ENCODE data around the gene SYNE2.
"Not testable (repeated sequence)": the region's sequence is repeated elsewhere in the genome, so short reads cannot be mapped to it uniquely, and the experiment has no call there.

The SYNE2 gene

DNA sequence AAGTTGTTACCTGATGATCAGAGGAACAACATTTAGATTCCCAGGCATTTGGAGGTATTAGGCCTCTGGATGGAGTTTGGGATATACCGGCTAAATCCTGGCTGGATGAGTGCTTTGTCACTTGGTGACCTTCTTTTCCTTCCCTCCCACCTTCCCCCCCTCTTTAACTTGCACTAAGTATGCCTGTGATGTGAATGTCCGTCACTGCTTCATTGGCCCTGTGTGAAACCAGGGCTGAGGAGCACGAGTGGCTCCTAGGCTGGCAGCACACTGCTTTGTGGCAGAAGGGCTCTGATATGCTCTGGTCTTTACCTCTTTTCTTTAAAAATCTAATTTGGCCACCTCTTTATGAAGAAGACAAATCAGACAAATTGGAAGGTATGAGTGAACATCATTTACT, 345.7 kb downstream of the SYNE2 start:
- no peak for DNase-seq

- no peak for DNase-seq
Measured at GRCh38 chr14:64200170-64200569, 347.4 kb downstream of the SYNE2 start.

- no peak for DNase-seq
Measured at GRCh38 chr14:64201296-64201695, 348.5 kb downstream of the SYNE2 start.

DNA sequence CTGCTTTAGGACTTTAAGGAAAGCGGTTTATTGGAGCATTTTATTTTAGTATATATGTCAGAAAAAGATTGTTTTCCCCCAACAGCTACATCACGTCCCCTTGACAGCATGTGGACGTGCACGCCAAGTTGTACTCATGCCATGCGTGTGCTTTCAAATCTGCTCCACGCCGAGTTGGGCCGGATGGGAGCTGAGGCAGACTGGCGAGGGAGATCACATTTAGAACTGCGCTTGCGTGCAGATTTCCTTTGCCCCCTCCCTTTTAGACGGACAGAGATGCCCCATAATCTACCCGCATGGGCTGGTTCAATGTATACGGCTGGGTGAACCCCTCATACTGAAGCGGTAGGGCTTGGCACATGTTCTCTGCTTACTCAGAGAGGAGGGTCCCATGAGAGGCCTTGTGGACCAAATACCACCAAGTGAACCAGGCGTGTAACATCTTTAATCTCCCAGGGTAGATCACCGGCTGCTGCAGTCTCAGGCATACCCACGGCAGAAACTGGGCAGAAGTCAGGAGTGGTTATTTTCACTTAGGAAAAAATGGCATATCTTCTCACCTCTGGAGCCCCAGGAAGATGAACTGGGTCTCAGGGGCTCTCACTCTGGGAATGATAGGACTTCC, 349.2 kb downstream of the SYNE2 start:
- DNase-seq, result no peak

- no peak for DNase-seq
Measured at GRCh38 chr14:64202716-64203115, 349.9 kb downstream of the SYNE2 start.

DNA sequence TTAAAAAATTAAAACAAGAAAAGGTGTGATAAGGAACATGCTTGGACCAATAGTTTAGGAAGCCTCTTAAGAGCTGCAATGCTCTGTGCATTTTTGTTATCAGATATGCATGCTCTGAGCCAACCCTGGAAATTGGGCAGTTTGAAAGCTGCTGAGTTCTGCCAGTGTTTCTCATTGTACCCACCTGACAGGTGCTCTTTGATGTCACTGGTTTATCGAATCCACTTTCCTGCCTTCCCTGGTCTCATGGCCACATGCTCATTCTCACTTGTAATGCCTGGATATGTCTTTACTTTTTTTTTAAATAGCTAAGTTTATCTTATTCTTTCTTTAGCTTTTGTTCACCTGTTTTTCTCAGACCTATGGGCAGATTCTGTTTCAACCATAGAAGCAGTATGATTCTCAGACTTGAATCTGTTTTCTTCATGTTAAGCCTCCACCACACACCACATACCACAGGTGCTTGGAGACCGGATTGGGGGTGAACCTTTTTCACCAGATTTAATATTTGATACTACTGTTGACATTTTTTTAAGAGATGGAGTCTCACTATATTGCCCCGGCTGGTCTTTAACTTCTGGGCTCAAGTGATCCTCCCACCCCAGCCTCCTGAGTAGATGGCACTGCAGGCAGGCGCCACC, 350.7 kb downstream of the SYNE2 start:
- no peak for DNase-seq

GRCh38 chr14:64208261-64208660, 355.5 kb downstream of the SYNE2 start:
- no peak for DNase-seq

DNA sequence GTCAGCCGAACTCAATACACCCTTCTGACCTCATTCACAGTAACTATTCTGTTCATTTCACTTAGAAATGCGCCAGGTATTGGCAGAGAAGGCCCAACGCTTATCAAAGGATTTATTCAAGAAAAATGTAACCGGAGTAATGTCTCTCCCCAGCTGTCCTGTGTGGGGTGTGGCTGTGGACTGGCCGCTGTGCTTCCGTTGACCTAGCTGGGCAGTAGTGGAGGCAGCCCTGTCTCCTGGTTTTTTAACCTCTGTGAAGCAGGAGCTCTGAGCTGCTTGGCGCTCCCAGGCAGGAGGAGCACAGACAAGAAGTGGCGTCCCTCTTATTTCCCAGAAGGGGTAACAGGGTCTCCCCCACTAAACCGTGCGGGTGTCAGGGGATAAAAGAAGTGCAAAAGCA, 356.2 kb downstream of the SYNE2 start:
- DNase-seq, result no peak

- DNase-seq, result no peak
Measured at GRCh38 chr14:64209444-64210131, 356.8 kb downstream of the SYNE2 start.

- DNase-seq, result no peak
Measured at GRCh38 chr14:64210216-64210615, 357.4 kb downstream of the SYNE2 start.

- not testable (repeated sequence) for DNase-seq
Measured at GRCh38 chr14:64210912-64211311, 358.1 kb downstream of the SYNE2 start.

- DNase-seq, result no peak
Measured at GRCh38 chr14:64212666-64213065, 359.9 kb downstream of the SYNE2 start.

DNA sequence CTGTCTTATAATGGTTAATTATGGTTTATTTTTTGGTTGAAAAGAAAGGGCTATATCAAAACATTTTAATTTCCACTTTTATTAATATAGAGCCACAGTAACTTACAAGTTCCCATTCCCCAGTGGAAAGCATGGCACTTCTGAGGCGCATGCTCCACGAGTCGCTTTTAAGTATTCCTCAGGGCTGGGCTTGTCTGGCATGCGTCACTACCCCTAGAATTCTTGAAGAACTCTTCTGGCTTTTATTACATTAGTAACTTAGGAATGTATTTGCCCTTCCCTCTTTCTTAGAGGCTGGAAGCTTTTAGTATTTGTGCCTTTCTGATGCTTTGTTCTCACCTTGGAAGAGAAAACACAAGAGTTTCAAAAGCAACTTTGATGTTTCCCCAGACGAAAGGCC, 360.3 kb downstream of the SYNE2 start:
- DNase-seq, result no peak

- no peak for DNase-seq
Measured at GRCh38 chr14:64213853-64214570, 361.2 kb downstream of the SYNE2 start.

- no peak for DNase-seq
Measured at GRCh38 chr14:64215274-64215673, 362.5 kb downstream of the SYNE2 start.

GRCh38 chr14:64215978-64216377, 363.2 kb downstream of the SYNE2 start:
- DNase-seq, result no peak

DNA sequence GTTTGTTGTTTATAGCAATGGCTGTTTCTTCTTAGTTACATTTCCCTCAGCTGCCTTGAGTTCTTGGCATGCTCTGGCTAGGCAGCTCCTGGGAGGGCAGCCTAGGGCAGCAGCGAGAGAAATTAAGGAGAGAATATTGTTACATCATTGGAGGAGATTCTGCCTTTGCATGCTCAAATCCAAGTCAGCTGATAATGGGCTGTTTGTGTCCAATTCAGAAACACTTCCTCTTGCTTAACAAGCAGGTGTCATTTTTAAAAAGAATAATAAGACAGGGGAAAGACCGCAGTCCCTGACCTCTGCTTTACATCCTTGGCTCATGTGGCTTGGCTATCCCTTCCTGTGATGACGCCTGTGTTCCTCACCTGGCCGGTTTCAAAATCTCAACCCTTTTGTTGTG, 364.5 kb downstream of the SYNE2 start:
- no peak for DNase-seq

GRCh38 chr14:64217834-64218233, 365.0 kb downstream of the SYNE2 start:
- no peak for DNase-seq

- DNase-seq, result no peak
Measured at GRCh38 chr14:64218344-64219240, 365.8 kb downstream of the SYNE2 start.

DNA sequence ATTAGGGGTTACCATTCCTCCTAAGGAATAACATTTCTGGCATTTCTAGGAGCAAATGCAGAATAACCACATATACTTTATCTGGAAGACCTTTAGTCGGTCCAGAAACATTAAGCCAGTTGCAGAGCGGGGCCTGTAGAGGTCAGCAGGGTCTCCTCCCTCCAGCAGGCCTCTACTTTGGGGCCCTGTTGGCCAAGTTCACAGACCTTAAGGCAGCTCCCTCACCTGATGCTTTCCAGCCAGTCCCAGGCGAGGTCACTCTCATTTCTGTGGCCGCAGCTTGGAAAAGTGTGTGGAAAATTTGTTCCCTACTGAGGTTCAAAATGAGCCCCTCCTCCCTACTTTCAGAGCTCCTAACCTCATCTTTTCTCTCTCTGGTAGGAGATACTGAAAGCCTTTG, 367.3 kb downstream of the SYNE2 start:
- DNase-seq, result no peak

DNA sequence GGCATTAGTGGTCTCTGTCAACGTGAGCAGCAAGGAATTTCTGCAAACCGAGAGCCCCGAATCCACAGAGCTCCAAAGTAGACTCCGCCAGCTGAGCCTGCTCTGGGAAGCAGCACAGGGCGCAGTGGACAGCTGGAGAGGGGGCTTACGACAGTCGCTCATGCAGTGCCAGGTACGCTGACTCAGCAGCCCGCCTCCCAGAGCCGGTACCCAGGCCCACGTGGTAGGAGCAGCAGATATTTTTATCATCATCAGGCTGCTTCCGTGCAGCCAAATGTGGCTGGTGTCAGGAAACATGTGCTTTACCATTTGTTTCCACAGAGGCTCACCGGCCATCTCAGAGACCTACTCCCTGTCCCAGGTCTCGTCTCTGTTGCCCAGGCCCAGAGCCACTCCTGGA, 367.7 kb downstream of the SYNE2 start:
- DNase-seq, result no peak

DNA sequence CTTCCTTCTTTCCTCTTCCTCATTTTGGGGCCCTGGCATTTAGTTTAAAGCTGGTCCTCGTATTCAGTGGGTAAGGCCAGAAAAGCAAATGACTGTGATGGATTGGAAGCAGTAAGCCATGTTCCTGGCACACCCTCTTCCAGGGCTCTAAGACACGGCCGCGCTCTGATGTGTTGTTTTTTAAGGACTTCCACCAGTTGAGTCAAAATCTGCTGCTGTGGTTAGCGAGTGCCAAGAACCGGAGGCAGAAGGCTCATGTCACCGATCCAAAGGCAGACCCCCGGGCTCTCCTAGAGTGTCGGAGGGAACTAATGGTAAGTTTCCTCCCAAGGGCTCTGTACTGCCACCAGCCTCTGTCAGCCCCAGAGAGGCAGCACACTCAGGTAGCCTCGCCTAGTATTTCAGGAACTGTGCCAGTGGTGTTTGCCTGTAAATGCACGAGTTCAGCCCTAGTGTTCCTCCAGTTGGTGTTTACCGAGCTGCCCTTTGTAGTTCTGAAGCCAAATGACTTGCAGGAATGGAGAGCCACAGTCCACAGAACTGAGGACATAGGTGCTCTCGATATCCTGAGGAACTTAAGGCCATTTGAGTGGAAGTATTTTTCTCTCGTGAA, 368.7 kb downstream of the SYNE2 start:
- no peak for DNase-seq
